Coronary artery (tissue), 2 donors: ENCODE results near the gene CEBPA.
A peak's percentile ranks its signal among the peaks of the same experiment; 100 is the strongest.

Experiments used
- DNase-seq: peaks from one replicate; pipeline ENCODE4 v3.0.0-alpha.2; 2017; ENCODE audit warnings: low spot score
- H3K27ac ChIP-seq, 2 donors: fragments of 200-600 bp; sonication (generic); one replicate each; pipeline ENCODE4 v1.5.1; 2016 to 2019
- H3K4me3 ChIP-seq: fragments of 200-600 bp; sonication (generic); 2 replicates; pipeline ENCODE4 v1.5.1; 2016; ENCODE audit warnings: mild to moderate bottlenecking, moderate library complexity
- CTCF ChIP-seq: fragments of 200-600 bp; sonication (generic); IDR thresholded peaks from one replicate; pipeline ENCODE4 v1.5.1; 2019; ENCODE audit warnings: antibody characterized with exemption

The CEBPA gene

GRCh38 chr19:33304760-33305647 is 2.7 kb upstream of the CEBPA start:
- no peak for TF ChIP-seq CTCF
- DNase-seq = peak; percentile 55
- Histone ChIP-seq H3K4me3 (no peak overlapping the region), H3K27ac (no peak overlapping the region)

- no peak overlapping the region for H3K4me3 ChIP-seq
- no peak overlapping the region for H3K27ac ChIP-seq
- no peak for TF ChIP-seq CTCF
- peak; percentile 62 for DNase-seq
These were observed 2.0 kb upstream of the CEBPA start for GRCh38 chr19:33304371-33304759.

- TF ChIP-seq CTCF = no peak
- peak; percentile 72 for DNase-seq
- Histone ChIP-seq H3K4me3 (peak overlapping the region; percentile 83), H3K27ac (peak overlapping the region in 1 of 2 donors; percentile 84)
These were observed 1.5 kb upstream of the CEBPA start for GRCh38 chr19:33303791-33304345.

GRCh38 chr19:33302974-33303790 is 848 bp upstream of the CEBPA start:
- no peak for TF ChIP-seq CTCF
- peak; percentile 74 for DNase-seq
- Histone ChIP-seq H3K4me3 (peak overlapping the region; percentile 83), H3K27ac (peak overlapping the region; percentile 36 to 84)

GRCh38 chr19:33301900-33302174 is 497 bp downstream of the CEBPA start:
- TF ChIP-seq CTCF = no peak
- DNase-seq = no peak
- peak overlapping the region; percentile 83 for H3K4me3 ChIP-seq
- H3K27ac ChIP-seq = peak overlapping the region in 1 of 2 donors; percentile 84

- no peak for DNase-seq
- no peak for TF ChIP-seq CTCF
These were observed 1.0 kb downstream of the CEBPA start for GRCh38 chr19:33301144-33301899.

More at GRCh38 chr19:33301144-33301899, 1.0 kb downstream of the CEBPA start:
- peak overlapping the region; percentile 83 for H3K4me3 ChIP-seq
- H3K27ac ChIP-seq = peak overlapping the region in 1 of 2 donors; percentile 42
